Measurements from ENCODE around the gene FAM151A. TPM values are rescaled to one million over a fixed set of nuclear protein-coding genes. Genes with fewer than 3 reads are reported as not detected.

FAM151A gene
- total RNA-seq, 4 donors from 2014 or later = 1.4 to 28.5 (median 7.1) TPM

- Histone ChIP-seq H3K36me3 (no peaks in the 10 kb centered on the region), H3K4me3 (no peak overlapping the region), H3K9me3 (no peaks in the 10 kb centered on the region), H3K27ac (no peak overlapping the region), H3K27me3 (no peaks in the 10 kb centered on the region), H3K4me1 (no peaks in the 10 kb centered on the region)
- in situ Hi-C loops (cut with MboI; ENCODE audit: low pct_ligation_motif_present in 1 of 4, low pct_unique_long_range_greater_than_20kb in 1 of 4, low sequenced_read_pairs in 3 of 4) = loop anchor here in 1 of 4 donors (10.0 kb wide), 1 partner anchor 147 kb away; no protein-coding TSS in a partner anchor
- 67% methylated on average over 2 of the region's 2 CpGs for WGBS, 2 donors (ENCODE audit: low coverage in 1 of 2)
- no peak for TF ChIP-seq CTCF (IDR thresholded peaks at IDR 0.05)
- no peak for TF ChIP-seq POLR2A (IDR thresholded peaks at IDR 0.05)
- no peak for TF ChIP-seq EP300 (IDR thresholded peaks at IDR 0.05; ENCODE audit: low read depth)
- intact Hi-C loops (cut with DNase I; ENCODE audit: low total_unique reads) = no loop called here
- no peak for DNase-seq
Measured at GRCh38 chr1:54667797-54668196, 44.5 kb upstream of the FAM151A start.

GRCh38 chr1:54666333-54666732 is 43.0 kb upstream of the FAM151A start:
- H3K4me1 ChIP-seq = no peaks in the 10 kb centered on the region
- DNase-seq = no peak
- in situ Hi-C loops (cut with MboI; ENCODE audit: low pct_ligation_motif_present in 1 of 4, low pct_unique_long_range_greater_than_20kb in 1 of 4, low sequenced_read_pairs in 3 of 4) = loop anchor here in 1 of 4 donors (10.0 kb wide), 1 partner anchor 148 kb away; no protein-coding TSS in a partner anchor
- H3K27ac ChIP-seq = no peak overlapping the region
- TF ChIP-seq CTCF (IDR thresholded peaks at IDR 0.05) = no peak
- no peak for TF ChIP-seq POLR2AphosphoS5 (IDR thresholded peaks at IDR 0.05)
- TF ChIP-seq EP300 (IDR thresholded peaks at IDR 0.05; ENCODE audit: low read depth) = no peak
- TF ChIP-seq POLR2A (IDR thresholded peaks at IDR 0.05) = no peak
- H3K27me3 ChIP-seq = no peaks in the 10 kb centered on the region
- no peaks in the 10 kb centered on the region for H3K36me3 ChIP-seq
- no peak overlapping the region for H3K4me3 ChIP-seq
- WGBS, 2 donors (ENCODE audit: low coverage in 1 of 2) = 86% methylated on average over 5 to 6 of the region's 6 CpGs
- intact Hi-C loops (cut with DNase I; ENCODE audit: low total_unique reads) = no loop called here
- no peaks in the 10 kb centered on the region for H3K9me3 ChIP-seq

GRCh38 chr1:54665852-54666251 is 42.5 kb upstream of the FAM151A start:
- H3K9me3 ChIP-seq = no peaks in the 10 kb centered on the region
- in situ Hi-C loops (cut with MboI; ENCODE audit: low pct_ligation_motif_present in 1 of 4, low pct_unique_long_range_greater_than_20kb in 1 of 4, low sequenced_read_pairs in 3 of 4) (loop anchor here in 1 of 4 donors (10.0 kb wide), 1 partner anchor 149 kb away; no protein-coding TSS in a partner anchor), intact Hi-C loops (cut with DNase I; ENCODE audit: low total_unique reads) (no loop called here)
- H3K4me3 ChIP-seq = no peak overlapping the region
- H3K4me1 ChIP-seq = no peaks in the 10 kb centered on the region
- WGBS, 2 donors (ENCODE audit: low coverage in 1 of 2) = 90 to 92% methylated on average over 4 to 5 of the region's 5 CpGs
- no peaks in the 10 kb centered on the region for H3K27me3 ChIP-seq
- no peak overlapping the region for H3K27ac ChIP-seq
- TF ChIP-seq POLR2AphosphoS5 (IDR thresholded peaks at IDR 0.05) = no peak
- no peak for TF ChIP-seq POLR2A (IDR thresholded peaks at IDR 0.05)
- TF ChIP-seq CTCF (IDR thresholded peaks at IDR 0.05) = no peak
- TF ChIP-seq EP300 (IDR thresholded peaks at IDR 0.05; ENCODE audit: low read depth) = no peak
- H3K36me3 ChIP-seq = no peaks in the 10 kb centered on the region
- no peak for DNase-seq

- in situ Hi-C loops (cut with MboI; ENCODE audit: low pct_ligation_motif_present in 1 of 4, low pct_unique_long_range_greater_than_20kb in 1 of 4, low sequenced_read_pairs in 3 of 4) (loop anchor here in 1 of 4 donors (10.0 kb wide), 1 partner anchor 150 kb away; no protein-coding TSS in a partner anchor), intact Hi-C loops (cut with DNase I; ENCODE audit: low total_unique reads) (no loop called here)
- no peak for DNase-seq
- H3K9me3 ChIP-seq = no peaks in the 10 kb centered on the region
- H3K27me3 ChIP-seq = no peaks in the 10 kb centered on the region
- no peak for TF ChIP-seq EP300 (IDR thresholded peaks at IDR 0.05; ENCODE audit: low read depth)
- TF ChIP-seq POLR2A (IDR thresholded peaks at IDR 0.05) = no peak
- TF ChIP-seq CTCF (IDR thresholded peaks at IDR 0.05) = no peak
- TF ChIP-seq POLR2AphosphoS5 (IDR thresholded peaks at IDR 0.05) = no peak
- no peak overlapping the region for H3K27ac ChIP-seq
- H3K4me1 ChIP-seq = no peaks in the 10 kb centered on the region
- no peak overlapping the region for H3K4me3 ChIP-seq
- peaks cover 0 to 4% (median 0%) of the 10 kb centered on the region in 4 donors for H3K36me3 ChIP-seq
- 91 to 92% methylated on average over 4 of the region's 4 CpGs for WGBS, 2 donors (ENCODE audit: low coverage in 1 of 2)
Measured at GRCh38 chr1:54664364-54664763, 41.0 kb upstream of the FAM151A start.

All from transverse colon (tissue), 4 donors.